Fibroblast of villous mesenchyme (primary cell): Measurements from ENCODE around the gene SLF2. TPM values are rescaled to one million over a fixed set of nuclear protein-coding genes. Genes with fewer than 3 reads are reported as not detected.

Experiments used
- small RNA-seq: library from RNA; depleted of rRNA; stranded (forward); fragments of <200 nt; gene quantifications from one replicate; pipeline ENCODE3, GENCODE V24; 2012
- total RNA-seq: library from RNA; depleted of rRNA; stranded (reverse); fragments of >200 nt; gene quantifications from 2 replicates; pipeline ENCODE4 v1.2.3, GENCODE V29; 2012

The SLF2 gene
- total RNA-seq, 1 donor = 55.7 TPM

Small RNA genes lying within 50 kb of the gene (small RNA-seq; reads per million reads assigned to genes)
- gene MIR608 (not detected), gene RF00019 (not detected)

Other genes with a start within 250 kb of the SLF2 start
- not detected in 2 replicates for gene PAX2, start 167.4 kb upstream of the SLF2 start, total RNA-seq
- gene SEMA4G, start 56.5 kb downstream of the SLF2 start, total RNA-seq = 0.43 and 0.64 TPM in 2 replicates
- gene MRPL43, start 74.5 kb downstream of the SLF2 start, total RNA-seq = 51.8 and 67.3 TPM in 2 replicates
- gene TWNK, start 74.6 kb downstream of the SLF2 start, total RNA-seq = 3.2 and 3.9 TPM in 2 replicates
- 87.7 and 134 TPM in 2 replicates for gene LZTS2, start 86.8 kb downstream of the SLF2 start, total RNA-seq
- gene PDZD7, start 118.2 kb downstream of the SLF2 start, total RNA-seq = 1.7 and 1.9 TPM in 2 replicates
- gene SFXN3, start 118.3 kb downstream of the SLF2 start, total RNA-seq = 81.6 and 97.0 TPM in 2 replicates
- 9.1 and 9.3 TPM in 2 replicates for gene KAZALD1, start 149.0 kb downstream of the SLF2 start, total RNA-seq
- gene TLX1, start 218.3 kb downstream of the SLF2 start, total RNA-seq = not detected in 2 replicates